ENCODE results near the gene CLN5.

CLN5 gene

DNA sequence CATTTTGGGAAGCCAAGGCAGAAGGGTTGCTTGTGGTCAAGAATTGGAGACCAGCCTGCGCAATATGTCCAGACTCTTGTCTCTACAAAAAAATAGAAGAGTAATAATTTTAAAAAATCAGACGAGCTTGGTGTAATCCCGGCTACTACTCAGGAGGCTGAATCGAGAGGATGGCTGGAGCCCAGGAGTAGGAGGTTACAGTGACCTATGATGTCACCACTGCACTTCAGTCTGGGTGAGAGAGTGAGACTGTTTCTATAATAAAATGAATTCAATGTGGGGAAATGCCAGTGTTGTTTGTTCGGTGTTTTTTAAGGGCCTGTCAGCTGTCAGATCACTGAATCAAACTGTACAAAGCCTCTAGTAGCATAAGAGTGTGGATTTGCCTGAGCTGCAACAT, 36.3 kb downstream of the CLN5 start:
- in situ Hi-C loops (cut with MboI; ENCODE audit: low pct_unique_long_range_greater_than_20kb, low sequenced_read_pairs, unreplicated experiment): no loop called here

DNA sequence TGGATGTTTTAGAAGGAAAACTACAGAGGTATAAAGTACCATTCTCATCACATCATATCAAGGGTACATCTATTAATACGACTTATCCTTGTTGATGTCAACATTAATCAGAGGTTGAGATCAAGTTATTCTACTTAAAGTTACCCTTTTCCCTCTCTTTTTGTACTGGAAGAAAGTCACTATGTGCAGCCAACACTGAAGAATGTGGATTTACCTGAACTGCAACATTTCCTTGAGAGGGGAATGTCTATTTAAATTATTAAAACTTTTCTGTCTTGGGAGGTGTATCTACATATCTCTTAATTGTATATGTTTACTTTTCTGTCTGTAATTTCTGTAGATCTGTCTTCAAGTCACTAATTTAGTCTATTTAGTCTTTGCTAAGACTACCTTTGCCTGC, 37.6 kb downstream of the CLN5 start:
- in situ Hi-C loops (cut with MboI; ENCODE audit: low pct_unique_long_range_greater_than_20kb, low sequenced_read_pairs, unreplicated experiment): no loop called here
- TF ChIP-seq CTCF (IDR thresholded peaks at IDR 0.05; ENCODE audit: extremely low read depth, insufficient read depth, missing control alignments): no peak
- DNase-seq (ENCODE audit: low spot score): no peak

More for the DNA sequence above, 36.3 kb downstream of the CLN5 start:
- no peak for TF ChIP-seq CTCF (IDR thresholded peaks at IDR 0.05; ENCODE audit: extremely low read depth, insufficient read depth, missing control alignments)
- DNase-seq (ENCODE audit: low spot score): no peak

DNA sequence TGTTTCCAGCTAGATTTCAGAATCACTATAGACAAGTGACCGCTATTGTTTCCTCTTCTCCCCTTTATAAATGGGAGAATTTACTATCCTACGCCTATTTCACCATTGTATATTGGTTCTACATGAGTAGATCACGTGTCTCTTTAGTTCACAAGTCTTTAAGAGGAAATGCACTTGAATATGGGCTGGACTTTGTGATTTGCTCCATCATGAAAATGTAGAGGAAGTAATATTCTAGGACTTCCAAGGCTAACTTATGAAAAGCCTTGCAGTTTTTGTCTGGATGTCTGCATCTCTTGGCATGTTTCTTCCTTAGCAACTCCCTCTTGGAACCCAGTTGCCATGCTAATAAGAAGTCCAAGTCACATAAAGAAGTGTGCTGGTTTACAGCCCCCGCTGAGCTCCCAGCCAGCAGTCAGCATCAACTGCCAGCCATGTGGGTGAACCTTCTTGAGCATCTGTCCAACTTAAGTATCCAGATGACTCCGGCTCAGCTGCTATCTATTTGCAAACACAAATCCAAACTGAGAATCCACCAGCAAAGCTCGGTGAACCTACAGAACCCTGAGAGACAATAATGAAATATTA, 39.9 kb downstream of the CLN5 start:
- in situ Hi-C loops (cut with MboI; ENCODE audit: low pct_unique_long_range_greater_than_20kb, low sequenced_read_pairs, unreplicated experiment): no loop called here
- TF ChIP-seq CTCF (IDR thresholded peaks at IDR 0.05; ENCODE audit: extremely low read depth, insufficient read depth, missing control alignments): no peak
- no peak for DNase-seq (ENCODE audit: low spot score)

- no peak for TF ChIP-seq CTCF (IDR thresholded peaks at IDR 0.05; ENCODE audit: extremely low read depth, insufficient read depth, missing control alignments)
- no peak for DNase-seq (ENCODE audit: low spot score)
- in situ Hi-C loops (cut with MboI; ENCODE audit: low pct_unique_long_range_greater_than_20kb, low sequenced_read_pairs, unreplicated experiment): no loop called here
These were observed 41.9 kb downstream of the CLN5 start for GRCh38 chr13:77033717-77034302.

GRCh38 chr13:77034881-77035280, 43.0 kb downstream of the CLN5 start:
- no peak for TF ChIP-seq CTCF (IDR thresholded peaks at IDR 0.05; ENCODE audit: extremely low read depth, insufficient read depth, missing control alignments)
- no peak for DNase-seq (ENCODE audit: low spot score)
- in situ Hi-C loops (cut with MboI; ENCODE audit: low pct_unique_long_range_greater_than_20kb, low sequenced_read_pairs, unreplicated experiment): no loop called here

DNA sequence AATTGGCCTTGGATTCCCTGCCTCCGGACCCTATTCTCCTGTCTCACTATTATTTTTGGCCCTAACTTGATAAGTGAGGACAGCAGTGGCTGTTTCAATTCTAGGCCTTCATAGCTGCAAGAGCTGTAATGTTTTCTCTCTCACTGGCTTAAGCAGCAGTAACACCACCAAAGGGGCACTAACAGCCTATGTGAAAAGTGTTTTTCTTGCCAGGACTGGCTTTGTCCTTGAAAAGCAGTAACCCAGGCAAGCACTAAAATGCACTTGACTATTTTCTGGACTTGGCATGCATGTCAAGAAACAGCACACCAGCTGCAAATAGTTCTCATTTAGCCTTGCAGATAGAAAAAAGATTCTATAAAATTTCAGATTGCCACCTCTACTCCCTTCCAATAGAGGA, 44.4 kb downstream of the CLN5 start:
- in situ Hi-C loops (cut with MboI; ENCODE audit: low pct_unique_long_range_greater_than_20kb, low sequenced_read_pairs, unreplicated experiment): no loop called here
- TF ChIP-seq CTCF (IDR thresholded peaks at IDR 0.05; ENCODE audit: extremely low read depth, insufficient read depth, missing control alignments): no peak
- no peak for DNase-seq (ENCODE audit: low spot score)

Data from GM13977 (cell line).